H1 (cell line): ENCODE results near the gene ASXL2.
A peak's percentile ranks its signal among the peaks of the same experiment; 100 is the strongest.

Experiments used
- ASH2L ChIP-seq: fragments of 200-600, 300-600 bp; sonication (generic); IDR thresholded peaks from one replicate; pipeline ENCODE4 v1.7.1; 2017; ENCODE audit warnings: low read length
- CBX8 ChIP-seq: fragments of 300-800, 300-1000 bp; sonication (generic); IDR thresholded peaks from 2 replicates; pipeline ENCODE4 v1.7.1; 2016; ENCODE audit warnings: low read depth, low read length, borderline replicate concordance
- EP300 ChIP-seq, 2 experiments: IDR thresholded peaks; 1 replicate in 1 of 2; 2 replicates in 1 of 2; pipeline ENCODE4 v1.6.1; 2011 to 2012; ENCODE audit warnings: low read depth in 2 of 2, low read length in 2 of 2, mild to moderate bottlenecking in 2 of 2, borderline replicate concordance in 1 of 2, inconsistent platforms in 1 of 2, moderate library complexity in 1 of 2
- GABPA ChIP-seq: IDR thresholded peaks from 2 replicates; pipeline ENCODE4 v1.6.1; 2011; ENCODE audit warnings: mild to moderate bottlenecking, low read length, moderate library complexity, borderline replicate concordance; ENCODE audit not compliant: insufficient read depth
- SUZ12 ChIP-seq: fragments of 200-600 bp; sonication (generic); IDR thresholded peaks from 2 replicates; pipeline ENCODE4 v1.6.1; 2012; ENCODE audit warnings: mild to moderate bottlenecking, inconsistent platforms, low read length, moderate library complexity, mixed read lengths
- TF ChIP-seq, protein P1 (sequence below), 3 experiments: IDR thresholded peaks; 1 replicate in 2 of 3; 2 replicates in 1 of 3; pipeline versions ENCODE4 v1.5.1 to v1.6.1; 2011; ENCODE audit warnings: low read length in 3 of 3, mild to moderate bottlenecking in 3 of 3, inconsistent platforms in 2 of 3, low read depth in 1 of 3, moderate library complexity in 1 of 3; ENCODE audit not compliant: insufficient read depth in 1 of 3; ENCODE audit errors: control extremely low read depth in 1 of 3

DNA sequence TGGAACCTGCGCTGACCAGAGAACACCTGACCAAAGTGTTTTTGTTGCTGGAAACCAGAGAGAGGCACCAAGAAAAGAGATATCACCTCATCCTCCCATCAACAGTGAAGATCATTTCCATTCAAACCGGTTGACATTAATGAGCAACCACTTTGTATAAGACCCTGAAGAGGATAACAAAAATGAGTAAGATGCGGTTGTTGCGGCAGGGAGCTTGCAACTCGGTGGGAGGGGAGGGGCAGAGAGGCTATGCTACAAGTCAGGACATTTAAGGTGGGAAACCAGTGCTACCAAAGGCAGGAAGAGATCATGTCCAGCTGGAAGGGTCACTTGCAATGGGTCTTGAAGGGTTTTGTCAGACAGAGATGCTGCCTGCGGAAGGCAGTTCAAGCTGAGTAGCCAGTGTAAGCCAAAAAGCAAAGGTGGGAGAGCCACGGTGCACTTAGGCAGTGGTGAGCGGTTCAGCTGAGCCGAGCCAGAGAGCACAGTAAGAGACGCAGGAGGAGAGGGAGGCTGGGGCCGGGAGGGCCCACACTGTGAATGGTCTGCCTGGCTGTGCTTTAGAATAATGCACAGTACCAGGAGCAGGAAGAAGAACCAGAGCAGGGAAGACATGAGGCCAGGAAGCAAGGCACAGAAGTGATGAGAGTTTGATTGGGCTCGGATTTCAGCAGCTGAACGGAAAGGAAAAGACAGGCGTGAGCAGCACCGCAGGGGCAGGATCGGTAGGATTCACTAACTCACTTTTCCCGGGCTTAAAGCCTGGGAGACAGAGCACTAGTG is 180.5 kb downstream of the ASXL2 start:
- TF ChIP-seq CBX8 (no peak), GABPA (no peak), EP300 (IDR thresholded peaks at IDR 0.05; ENCODE audit: borderline replicate concordance in 1 of 2, low read depth in 2 of 2, low read length in 2 of 2) (no peak), ASH2L (peak; percentile 63), SUZ12 (no peak)
- TF ChIP-seq, protein P1, sequence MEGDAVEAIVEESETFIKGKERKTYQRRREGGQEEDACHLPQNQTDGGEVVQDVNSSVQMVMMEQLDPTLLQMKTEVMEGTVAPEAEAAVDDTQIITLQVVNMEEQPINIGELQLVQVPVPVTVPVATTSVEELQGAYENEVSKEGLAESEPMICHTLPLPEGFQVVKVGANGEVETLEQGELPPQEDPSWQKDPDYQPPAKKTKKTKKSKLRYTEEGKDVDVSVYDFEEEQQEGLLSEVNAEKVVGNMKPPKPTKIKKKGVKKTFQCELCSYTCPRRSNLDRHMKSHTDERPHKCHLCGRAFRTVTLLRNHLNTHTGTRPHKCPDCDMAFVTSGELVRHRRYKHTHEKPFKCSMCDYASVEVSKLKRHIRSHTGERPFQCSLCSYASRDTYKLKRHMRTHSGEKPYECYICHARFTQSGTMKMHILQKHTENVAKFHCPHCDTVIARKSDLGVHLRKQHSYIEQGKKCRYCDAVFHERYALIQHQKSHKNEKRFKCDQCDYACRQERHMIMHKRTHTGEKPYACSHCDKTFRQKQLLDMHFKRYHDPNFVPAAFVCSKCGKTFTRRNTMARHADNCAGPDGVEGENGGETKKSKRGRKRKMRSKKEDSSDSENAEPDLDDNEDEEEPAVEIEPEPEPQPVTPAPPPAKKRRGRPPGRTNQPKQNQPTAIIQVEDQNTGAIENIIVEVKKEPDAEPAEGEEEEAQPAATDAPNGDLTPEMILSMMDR (IDR thresholded peaks at IDR 0.05; ENCODE audit: control extremely low read depth in 1 of 3, insufficient read depth in 1 of 3, low read depth in 1 of 3, low read length in 3 of 3), result no peak
